HepG2 (cell line): ENCODE data around the gene CKAP5. TPM values are rescaled to one million over a fixed set of nuclear protein-coding genes. Genes with fewer than 3 reads are reported as not detected.

Experiments
- CREB1 ChIP-seq, 2 experiments: fragments of 450-650 bp in 1 of 2; IDR thresholded peaks; 2 replicates each; pipeline ENCODE4 v1.6.1; 2016 to 2017; ENCODE audit warnings: control low read depth in 1 of 2, mild to moderate bottlenecking in 1 of 2, missing compliant biosample characterization in 1 of 2, missing genetic modification characterization in 1 of 2
- JUNB ChIP-seq: sonication (generic); formaldehyde crosslinking; IDR thresholded peaks from 2 replicates; pipeline ENCODE4 v1.8.0; 2022; ENCODE audit warnings: missing genetic modification reagents, mild to moderate bottlenecking, borderline replicate concordance
- NFKBIZ ChIP-seq: IDR thresholded peaks from 2 replicates; pipeline ENCODE4 v1.6.1; 2018; ENCODE audit warnings: missing genetic modification reagents, missing compliant biosample characterization
- PHF5A ChIP-seq: IDR thresholded peaks from one replicate; pipeline ENCODE4 v1.6.1; 2018; ENCODE audit warnings: low read depth, missing genetic modification reagents; ENCODE audit not compliant: unreplicated experiment
- SRF ChIP-seq: IDR thresholded peaks from 2 replicates; pipeline ENCODE4 v1.6.1; 2011; ENCODE audit warnings: mild to moderate bottlenecking, low read depth, low read length, moderate library complexity
- THAP7 ChIP-seq: sonication (generic); formaldehyde crosslinking; IDR thresholded peaks from 2 replicates; pipeline ENCODE4 v1.8.1; 2023; ENCODE audit warnings: mild to moderate bottlenecking, missing genetic modification reagents
- THAP9 ChIP-seq: sonication (generic); formaldehyde crosslinking; IDR thresholded peaks from 2 replicates; pipeline ENCODE4; 2020; ENCODE audit warnings: missing genetic modification reagents, mild to moderate bottlenecking, borderline replicate concordance
- TOPORS ChIP-seq: sonication (generic); formaldehyde crosslinking; IDR thresholded peaks from 2 replicates; pipeline ENCODE4 v1.8.0; 2023; ENCODE audit warnings: mild to moderate bottlenecking, missing genetic modification reagents
- ZBTB34 ChIP-seq: sonication (generic); formaldehyde crosslinking; IDR thresholded peaks from 2 replicates; pipeline ENCODE4 v1.8.0; 2022; ENCODE audit warnings: mild to moderate bottlenecking, missing genetic modification reagents
- ZNF142 ChIP-seq: sonication (generic); formaldehyde crosslinking; IDR thresholded peaks from 2 replicates; pipeline ENCODE4 v1.4.0; 2020; ENCODE audit warnings: missing genetic modification reagents
- ZNF292 ChIP-seq: sonication (generic); formaldehyde crosslinking; IDR thresholded peaks from 2 replicates; pipeline ENCODE4 v1.8.1; 2022; ENCODE audit warnings: mild to moderate bottlenecking, low read depth, missing genetic modification reagents, borderline replicate concordance
- ZNF362 ChIP-seq: sonication (generic); formaldehyde crosslinking; IDR thresholded peaks from 2 replicates; pipeline ENCODE4 v1.4.0; 2020; ENCODE audit warnings: missing genetic modification reagents, mild to moderate bottlenecking, borderline replicate concordance
- ZNF577 ChIP-seq: sonication (generic); formaldehyde crosslinking; IDR thresholded peaks from 2 replicates; pipeline ENCODE4 v1.4.0; 2020; ENCODE audit warnings: mild to moderate bottlenecking, low read depth, missing genetic modification reagents, borderline replicate concordance
- ZNF879 ChIP-seq: sonication (generic); formaldehyde crosslinking; IDR thresholded peaks from 2 replicates; pipeline ENCODE4 v1.8.1; 2023; ENCODE audit warnings: missing genetic modification reagents
- ZSCAN21 ChIP-seq: sonication (generic); formaldehyde crosslinking; IDR thresholded peaks from 2 replicates; pipeline ENCODE4 v1.8.0; 2022; ENCODE audit warnings: mild to moderate bottlenecking, missing genetic modification reagents, moderate library complexity, borderline replicate concordance
- polyA plus RNA-seq, 8 experiments: library from polyadenylated mRNA; depleted of rRNA in 3 of 8; stranded (reverse) in 7 of 8; unstranded in 1 of 8; fragments of >200 nt; fragmentation: Illumina TruSeq in 4 of 8; extraction: Trizol in 4 of 8; gene quantifications; 2 replicates each; pipeline versions ENCODE4 v1.2.1 to v1.2.3, GENCODE V29; 2011 to 2016; ENCODE audit warnings: low read depth in 4 of 8, missing spikeins in 1 of 8, mixed read lengths in 1 of 8; ENCODE audit not compliant: insufficient read depth in 1 of 8
- total RNA-seq, 5 experiments: library from RNA; depleted of rRNA; stranded (reverse); fragments of >200 nt; fragmentation: Illumina TruSeq; extraction: Trizol; gene quantifications; 2 replicates each; pipeline ENCODE4 v1.2.3, GENCODE V29; 2016; ENCODE audit warnings: low read depth in 1 of 5

CKAP5 gene
- total and polyA plus RNA-seq, 2 of the 13 experiments (the other 11 are each of a cell fraction or from before 2014, with no cell fraction given), result 79.2 to 103 TPM

GRCh38 chr11:46741600-46742484, 104.2 kb downstream of the CKAP5 start (continued):
- TF ChIP-seq THAP9 (CRISPR knock-in tag) (no peak), ZNF142 (0 out of 2 replicates have a peak, but pooled peaks have one; percentile 36), ZNF362 (CRISPR knock-in tag) (0 out of 2 replicates have a peak, but pooled peaks have one; percentile 23), CREB1 (IDR thresholded peaks at IDR 0.05) (no peak), CREB1 (CRISPR knock-in tag; IDR thresholded peaks at IDR 0.05) (no peak), JUNB (CRISPR knock-in tag) (no peak), ZSCAN21 (CRISPR knock-in tag) (no peak), ZNF577 (no peak), ZBTB34 (no peak), THAP7 (no peak), ZNF879 (no peak), TOPORS (CRISPR knock-in tag) (0 out of 2 replicates have a peak, but pooled peaks have one; percentile 54), PHF5A (no peak), NFKBIZ (CRISPR knock-in tag) (no peak), SRF (no peak), ZNF292 (no peak)
